GM21447 (cell line): ENCODE results near the gene HCAR2.
"Not testable (repeated sequence)": the region's sequence is repeated elsewhere in the genome, so short reads cannot be mapped to it uniquely, and the experiment has no call there.

Experiments used
- ATAC-seq: cut with Tn5 transposase; IDR thresholded peaks from one replicate; pipeline ENCODE4 v1.9.1; 2021; ENCODE audit not compliant: unreplicated experiment

Gene HCAR2

GRCh38 chr12:122721057-122721545 lies 17.9 kb upstream of the HCAR2 start:
- ATAC-seq, result no peak

- not testable (repeated sequence) for ATAC-seq
These were observed 13.5 kb upstream of the HCAR2 start, which contains the start of gene HCAR3 for GRCh38 chr12:122716658-122717057. Gene HCAR3 (minus strand): TSS chr12:122716811. CDS start chr12:122716737, 74 bp downstream.

GRCh38 chr12:122715211-122715610 lies 12.1 kb upstream of the HCAR2 start:
- not testable (repeated sequence) for ATAC-seq

GRCh38 chr12:122713491-122714188 lies 10.5 kb upstream of the HCAR2 start:
- not testable (repeated sequence) for ATAC-seq

GRCh38 chr12:122711266-122711665 lies 8.1 kb upstream of the HCAR2 start:
- not testable (repeated sequence) for ATAC-seq

- not testable (repeated sequence) for ATAC-seq
These were observed 7.2 kb upstream of the HCAR2 start for GRCh38 chr12:122710341-122710740.

- not testable (repeated sequence) for ATAC-seq
These were observed 6.1 kb upstream of the HCAR2 start for GRCh38 chr12:122709287-122709686.

GRCh38 chr12:122703841-122704240 lies 684 bp upstream of the HCAR2 start:
- ATAC-seq, result not testable (repeated sequence)

- not testable (repeated sequence) for ATAC-seq
These were observed 1.7 kb downstream of the HCAR2 start for GRCh38 chr12:122701481-122701880.

GRCh38 chr12:122700038-122700710 lies 3.0 kb downstream of the HCAR2 start:
- not testable (repeated sequence) for ATAC-seq

GRCh38 chr12:122696922-122697321 lies 6.2 kb downstream of the HCAR2 start:
- not testable (repeated sequence) for ATAC-seq

- ATAC-seq, result no peak
These were observed 11.6 kb downstream of the HCAR2 start for GRCh38 chr12:122691566-122691965.

GRCh38 chr12:122688291-122688690 lies 14.9 kb downstream of the HCAR2 start:
- ATAC-seq, result no peak

- no peak for ATAC-seq
These were observed 16.1 kb downstream of the HCAR2 start for GRCh38 chr12:122687086-122687485.

- ATAC-seq, result no peak
These were observed 16.6 kb downstream of the HCAR2 start for GRCh38 chr12:122686538-122686937.

- ATAC-seq, result no peak
These were observed 18.8 kb downstream of the HCAR2 start for GRCh38 chr12:122684297-122684813.

- ATAC-seq, result no peak
These were observed 21.3 kb downstream of the HCAR2 start for GRCh38 chr12:122681814-122682213.

- ATAC-seq, result not testable (repeated sequence)
These were observed 22.2 kb downstream of the HCAR2 start for GRCh38 chr12:122680989-122681388.

GRCh38 chr12:122676781-122677180 lies 26.4 kb downstream of the HCAR2 start:
- ATAC-seq, result not testable (repeated sequence)

- ATAC-seq, result not testable (repeated sequence)
These were observed 27.1 kb downstream of the HCAR2 start for GRCh38 chr12:122676015-122676414.

GRCh38 chr12:122672515-122672914 lies 30.6 kb downstream of the HCAR2 start:
- ATAC-seq, result no peak
